HEK293 (cell line): Measurements from ENCODE around the gene CACNA1C.

Experiments
- CTCF ChIA-PET: fragments of 350-600 bp; formaldehyde crosslinking; extraction: SDS; loops from one replicate; lab custom pipeline; 2021; ENCODE audit warnings: antibody characterized with exemption; lab: Yijun Ruan, JAX
- POLR2A ChIA-PET: fragments of 300-600 bp; formaldehyde crosslinking; extraction: SDS; loops from one replicate; lab custom pipeline; 2020; ENCODE audit warnings: antibody characterized with exemption, inconsistent platforms; lab: Yijun Ruan, JAX
- H3K27ac ChIP-seq: fragments of 200-500 bp; sonication (Bioruptor generic); 2 replicates; pipeline ENCODE4 v1.5.1; 2014; ENCODE audit warnings: low read depth, low read length, control low read depth, inconsistent platforms; ENCODE audit errors: extremely low read depth
- H3K36me3 ChIP-seq, 2 experiments: fragments of 200-500 bp in 1 of 2; sonication (Bioruptor generic) in 1 of 2; 1 replicate in 1 of 2; 2 replicates in 1 of 2; pipeline ENCODE4 v1.5.1; 2014 to 2017; ENCODE audit warnings: inconsistent platforms in 2 of 2, low read length in 2 of 2; ENCODE audit not compliant: control insufficient read depth in 2 of 2, insufficient read depth in 1 of 2
- H3K4me1 ChIP-seq: fragments of 200-500 bp; sonication (Bioruptor generic); 2 replicates; pipeline ENCODE4 v1.5.1; 2014; ENCODE audit warnings: mild to moderate bottlenecking, low read length, inconsistent platforms; ENCODE audit not compliant: control insufficient read depth, insufficient read depth
- H3K4me3 ChIP-seq: 2 replicates; pipeline ENCODE4 v1.5.1; 2011; ENCODE audit warnings: low read depth, mild to moderate bottlenecking, control low read depth, low read length, moderate library complexity
- H3K9me3 ChIP-seq: fragments of 200-500 bp; sonication (Bioruptor generic); 2 replicates; pipeline ENCODE4 v1.5.1; 2014; ENCODE audit warnings: low read depth, low read length, inconsistent platforms; ENCODE audit not compliant: control insufficient read depth, insufficient read depth
- MYNN ChIP-seq: fragments of 450-650 bp; formaldehyde crosslinking; IDR thresholded peaks from 2 replicates; pipeline ENCODE4 v1.5.1; 2016; ENCODE audit warnings: missing biosample characterization, missing genetic modification characterization, borderline replicate concordance
- MZF1 ChIP-seq: fragments of 450-650 bp; formaldehyde crosslinking; IDR thresholded peaks from 2 replicates; pipeline ENCODE4 v1.5.1; 2017; ENCODE audit warnings: missing biosample characterization, missing genetic modification characterization, borderline replicate concordance
- REST ChIP-seq: fragments of 450-650 bp; formaldehyde crosslinking; IDR thresholded peaks from 2 replicates; pipeline ENCODE4 v1.5.1; 2016; ENCODE audit warnings: missing biosample characterization, missing genetic modification characterization
- ZBTB26 ChIP-seq: fragments of 450-650 bp; formaldehyde crosslinking; optimal IDR thresholded peaks from 2 replicates; pipeline ENCODE3; 2016; ENCODE audit warnings: missing biosample characterization, mild to moderate bottlenecking, missing genetic modification characterization
- ZBTB48 ChIP-seq: fragments of 450-650 bp; formaldehyde crosslinking; IDR thresholded peaks from 2 replicates; pipeline ENCODE4 v1.5.1; 2016; ENCODE audit warnings: missing biosample characterization, missing genetic modification characterization
- ZNF121 ChIP-seq: fragments of 450-650 bp; formaldehyde crosslinking; IDR thresholded peaks from 2 replicates; pipeline ENCODE4 v1.5.1; 2016; ENCODE audit warnings: missing biosample characterization, missing genetic modification characterization
- ZNF2 ChIP-seq: fragments of 450-650 bp; formaldehyde crosslinking; IDR thresholded peaks from 2 replicates; pipeline ENCODE4 v1.5.1; 2016; ENCODE audit warnings: missing biosample characterization, missing genetic modification characterization
- ZNF223 ChIP-seq: fragments of 450-650 bp; formaldehyde crosslinking; IDR thresholded peaks from 2 replicates; pipeline ENCODE4 v1.5.1; 2016; ENCODE audit warnings: missing biosample characterization, missing genetic modification characterization
- ZNF26 ChIP-seq: fragments of 450-650 bp; formaldehyde crosslinking; IDR thresholded peaks from 2 replicates; pipeline ENCODE4 v1.5.1; 2016; ENCODE audit warnings: missing biosample characterization, missing genetic modification characterization
- ZNF280C ChIP-seq: fragments of 450-650 bp; formaldehyde crosslinking; IDR thresholded peaks from 2 replicates; pipeline ENCODE4 v1.5.1; 2016; ENCODE audit warnings: missing biosample characterization, missing genetic modification characterization
- ZNF354C ChIP-seq: fragments of 450-650 bp; formaldehyde crosslinking; IDR thresholded peaks from 2 replicates; pipeline ENCODE4 v1.5.1; 2016; ENCODE audit warnings: missing biosample characterization, missing genetic modification characterization, low read depth, borderline replicate concordance
- ZNF423 ChIP-seq: fragments of 450-650 bp; formaldehyde crosslinking; IDR thresholded peaks from 2 replicates; pipeline ENCODE4 v1.5.1; 2016; ENCODE audit warnings: missing biosample characterization, missing genetic modification characterization
- ZNF624 ChIP-seq: fragments of 450-650 bp; formaldehyde crosslinking; IDR thresholded peaks from 2 replicates; pipeline ENCODE4 v1.5.1; 2017; ENCODE audit warnings: missing biosample characterization, missing genetic modification characterization
- ZNF626 ChIP-seq: fragments of 450-650 bp; sonication (Bioruptor Pico); formaldehyde crosslinking; IDR thresholded peaks from 2 replicates; pipeline ENCODE4 v1.5.1; 2018; ENCODE audit warnings: missing biosample characterization, missing genetic modification characterization, inconsistent platforms
- ZNF629 ChIP-seq: fragments of 450-650 bp; formaldehyde crosslinking; IDR thresholded peaks from 2 replicates; pipeline ENCODE4 v1.5.1; 2017; ENCODE audit warnings: missing biosample characterization, missing genetic modification characterization
- ZNF677 ChIP-seq: fragments of 450-650 bp; IDR thresholded peaks from 2 replicates; pipeline ENCODE4 v1.5.0; 2018; ENCODE audit warnings: missing biosample characterization, mild to moderate bottlenecking, missing genetic modification characterization, moderate library complexity
- ZSCAN16 ChIP-seq: fragments of 450-650 bp; formaldehyde crosslinking; IDR thresholded peaks from 2 replicates; pipeline ENCODE4 v1.5.1; 2016; ENCODE audit warnings: missing biosample characterization, missing genetic modification characterization
- ZSCAN5A ChIP-seq: fragments of 450-650 bp; formaldehyde crosslinking; IDR thresholded peaks from 2 replicates; pipeline ENCODE4 v1.5.1; 2016; ENCODE audit warnings: missing biosample characterization, missing genetic modification characterization

The CACNA1C gene

GRCh38 chr12:2619136-2619535 is 566.3 kb downstream of the CACNA1C start:
- CTCF ChIA-PET, result no interaction called here
- H3K9me3 ChIP-seq, result no peaks in the 10 kb centered on the region
- H3K27ac ChIP-seq, result no peak overlapping the region
- H3K4me1 ChIP-seq, result no peaks in the 10 kb centered on the region
- H3K4me3 ChIP-seq, result no peak overlapping the region
- TF ChIP-seq ZBTB48 (tag by site-specific recombination), result no peak
- POLR2A ChIA-PET, result no interaction called here
- no peaks in the 10 kb centered on the region for H3K36me3 ChIP-seq

- H3K36me3 ChIP-seq, result no peaks in the 10 kb centered on the region
- TF ChIP-seq ZNF423 (tag by site-specific recombination), result no peak
- no peak for TF ChIP-seq ZNF2 (tag by site-specific recombination)
- TF ChIP-seq ZNF121 (tag by site-specific recombination), result no peak
- no peak for TF ChIP-seq ZNF629 (tag by site-specific recombination)
- no peak for TF ChIP-seq ZNF26 (tag by site-specific recombination)
- TF ChIP-seq ZSCAN5A, result no peak
- TF ChIP-seq MZF1, result no peak
- no peak for TF ChIP-seq ZSCAN16 (tag by site-specific recombination)
- no peak for TF ChIP-seq ZNF223 (tag by site-specific recombination)
- TF ChIP-seq ZNF626, result no peak
- no peak for TF ChIP-seq ZNF354C
- no peak for TF ChIP-seq ZNF677 (tag by site-specific recombination)
- TF ChIP-seq ZNF280C (tag by site-specific recombination), result no peak
- no peak for TF ChIP-seq ZNF624
- TF ChIP-seq MYNN (tag by site-specific recombination), result no peak
- TF ChIP-seq ZBTB26 (tag by site-specific recombination), result no peak
- no peak for TF ChIP-seq REST (tag by site-specific recombination)
- TF ChIP-seq, all 188 proteins: peak for 0
- POLR2A ChIA-PET, result no interaction called here
- H3K27ac ChIP-seq, result no peak overlapping the region
- H3K4me3 ChIP-seq, result no peak overlapping the region
- no peaks in the 10 kb centered on the region for H3K9me3 ChIP-seq
- CTCF ChIA-PET, result interaction anchor here (0.6 to 0.7 kb wide), 3 partner anchors 186 to 988 kb away, joined by 3 to 4 read pairs (median 3); no protein-coding TSS in a partner anchor
- H3K4me1 ChIP-seq, result no peaks in the 10 kb centered on the region
These were observed 569.7 kb downstream of the CACNA1C start for GRCh38 chr12:2622460-2622859.
